Esophagus muscularis mucosa (tissue), 3 donors: ENCODE data around the gene PREP.

ENCODE experiments used
- CTCF ChIP-seq, 3 experiments: fragments of 200-600 bp in 2 of 3; fragments of 450-650 bp in 1 of 3; sonication (generic) in 2 of 3; IDR thresholded peaks; one replicate each; pipeline ENCODE4 v1.5.1; 2017 to 2019; ENCODE audit warnings: antibody characterized with exemption in 3 of 3, mild to moderate bottlenecking in 2 of 3, moderate library complexity in 1 of 3
- POLR2A ChIP-seq: fragments of 450-650 bp; IDR thresholded peaks from one replicate; pipeline ENCODE4 v1.6.1; 2017; ENCODE audit warnings: antibody characterized with exemption, moderate library complexity, mild to moderate bottlenecking, low read depth

DNA sequence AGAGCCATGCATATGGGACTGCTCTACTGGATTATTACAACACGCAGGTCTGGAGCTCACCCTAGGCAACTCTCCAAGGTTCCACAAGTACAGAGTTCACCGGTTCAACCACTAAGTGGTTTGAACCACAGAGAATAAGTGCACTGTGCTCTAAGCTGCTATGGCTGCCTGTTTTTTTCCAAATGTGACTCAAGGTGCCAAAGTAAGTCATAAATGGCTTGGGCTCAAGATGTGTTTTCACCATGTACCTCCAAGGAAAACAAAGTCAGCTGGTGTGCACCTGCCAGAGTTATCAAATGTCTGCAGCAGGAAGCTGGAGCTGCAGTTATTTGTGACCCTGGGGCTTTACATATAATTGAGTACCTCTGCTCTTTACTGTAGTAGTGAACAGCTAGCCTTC, 76.7 kb downstream of the PREP start:
- no peak for TF ChIP-seq CTCF (IDR thresholded peaks at IDR 0.05)
- TF ChIP-seq POLR2A, result no peak
